Transverse colon (tissue), 4 donors: Measurements from ENCODE around the gene HTR2A.

Experiments
- CTCF ChIP-seq, 5 experiments: fragments of 200-600 bp in 3 of 5; fragments of 450-650 bp in 2 of 5; sonication (generic) in 3 of 5; IDR thresholded peaks; 1 replicate in 2 of 5; 2 replicates in 3 of 5; pipeline ENCODE4 v1.5.1; 2016 to 2017; ENCODE audit warnings: antibody characterized with exemption in 5 of 5, inconsistent platforms in 3 of 5, mild to moderate bottlenecking in 2 of 5, moderate library complexity in 1 of 5
- EP300 ChIP-seq: sonication (generic); formaldehyde crosslinking; IDR thresholded peaks from one replicate; pipeline ENCODE4 v1.6.1; 2017; ENCODE audit warnings: antibody characterized with exemption, low read depth
- POLR2A ChIP-seq: fragments of 450-650 bp; IDR thresholded peaks from one replicate; pipeline ENCODE4 v1.6.1; 2016; ENCODE audit warnings: antibody characterized with exemption, mild to moderate bottlenecking, moderate library complexity
- POLR2AphosphoS5 ChIP-seq, 3 donors: sonication (generic); formaldehyde crosslinking; IDR thresholded peaks; one replicate each; pipeline ENCODE4 v1.6.1; 2016; ENCODE audit warnings: antibody characterized with exemption in 3 of 3

GRCh38 chr13:46799139-46799538 lies 97.7 kb downstream of the HTR2A start:
- no peak for TF ChIP-seq CTCF (IDR thresholded peaks at IDR 0.05)
- no peak for TF ChIP-seq POLR2A
- TF ChIP-seq POLR2AphosphoS5 (IDR thresholded peaks at IDR 0.05), result no peak
- no peak for TF ChIP-seq EP300
